ENCODE results near the gene RERE.
A peak's percentile ranks its signal among the peaks of the same experiment; 100 is the strongest.
"Not testable (repeated sequence)": the region's sequence is repeated elsewhere in the genome, so short reads cannot be mapped to it uniquely, and the experiment has no call there.

Gene RERE

DNA sequence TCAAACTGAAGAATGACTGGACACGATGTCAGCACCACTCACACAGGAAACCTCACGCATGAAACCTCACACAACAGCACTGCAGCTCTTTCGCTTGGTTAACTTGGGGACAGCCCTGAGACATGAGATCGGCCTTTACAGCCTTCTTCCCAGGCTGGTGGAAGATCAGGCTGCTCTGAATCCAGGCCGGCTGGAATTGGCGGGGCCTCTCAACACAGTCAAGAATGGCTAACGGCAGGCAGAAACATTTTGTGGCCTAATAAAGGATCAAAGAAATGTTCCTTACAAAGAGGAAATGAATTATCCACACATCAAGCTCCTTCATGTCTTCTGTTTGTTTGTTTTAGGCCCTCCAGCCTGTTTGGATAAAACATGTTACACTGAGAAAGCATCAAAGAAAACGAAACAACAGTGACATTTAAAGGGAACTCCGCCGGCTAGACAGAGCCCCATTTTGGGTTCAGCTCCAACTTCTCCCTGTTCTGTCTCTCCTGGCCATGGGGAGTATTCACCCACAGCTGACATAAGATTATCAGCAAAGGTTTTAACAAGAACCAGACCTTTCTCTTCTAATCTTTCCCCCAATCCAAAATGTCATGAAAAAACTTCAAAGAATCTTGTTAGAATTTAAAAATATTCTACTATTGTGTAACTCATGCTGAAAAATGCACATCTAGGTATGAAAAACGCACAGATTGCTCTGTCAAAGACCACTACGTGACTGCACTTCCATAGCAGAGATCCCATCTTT, 368.4 kb downstream of the RERE start:
- DNase-seq (ENCODE audit: low spot score) = peak; percentile 54

DNA sequence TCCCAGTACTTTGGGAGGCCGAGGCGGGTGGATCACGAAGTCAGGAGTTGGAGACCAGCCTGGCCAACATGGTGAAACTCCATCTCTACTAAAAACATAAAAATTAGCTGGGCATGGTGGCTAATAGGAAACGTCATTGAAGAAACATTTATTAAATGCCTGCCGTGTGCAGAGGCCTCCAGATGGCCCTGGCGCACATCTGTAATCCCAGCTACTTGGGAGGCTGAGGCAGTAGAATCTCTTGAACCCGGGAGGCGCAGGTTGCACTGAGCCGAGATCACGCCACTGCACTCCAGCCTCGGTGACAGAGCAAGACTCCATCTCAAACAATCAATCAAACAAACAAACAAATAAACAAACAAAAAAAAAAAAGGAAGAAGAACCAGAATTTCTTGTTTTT, 368.9 kb downstream of the RERE start:
- not testable (repeated sequence) for DNase-seq (ENCODE audit: low spot score)

DNA sequence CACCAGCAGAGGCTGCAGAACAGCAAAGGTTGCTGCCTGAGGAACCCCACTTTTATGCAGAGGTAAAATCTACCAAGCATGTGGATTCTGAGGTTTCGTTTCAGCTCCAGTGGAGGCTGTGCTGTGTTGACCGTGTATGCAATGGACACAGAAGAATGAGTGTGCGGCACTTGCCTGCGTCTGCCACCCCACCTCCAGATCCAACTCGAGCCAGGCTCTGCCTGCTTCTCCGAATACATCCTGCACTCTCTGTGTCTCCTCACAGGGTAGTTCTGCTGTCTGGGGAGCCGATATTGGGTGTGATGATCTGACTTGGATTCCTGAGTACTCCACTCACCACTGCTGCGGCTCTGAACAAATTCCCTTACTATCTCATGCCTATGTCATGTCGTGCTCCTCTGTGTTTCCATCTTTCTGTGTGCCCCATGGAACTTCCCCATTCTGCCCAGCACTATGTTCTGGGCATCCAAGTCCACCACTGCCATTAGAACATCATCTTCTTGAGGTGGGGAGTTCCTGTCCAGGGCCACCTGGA, 369.8 kb downstream of the RERE start:
- DNase-seq (ENCODE audit: low spot score) = no peak

DNA sequence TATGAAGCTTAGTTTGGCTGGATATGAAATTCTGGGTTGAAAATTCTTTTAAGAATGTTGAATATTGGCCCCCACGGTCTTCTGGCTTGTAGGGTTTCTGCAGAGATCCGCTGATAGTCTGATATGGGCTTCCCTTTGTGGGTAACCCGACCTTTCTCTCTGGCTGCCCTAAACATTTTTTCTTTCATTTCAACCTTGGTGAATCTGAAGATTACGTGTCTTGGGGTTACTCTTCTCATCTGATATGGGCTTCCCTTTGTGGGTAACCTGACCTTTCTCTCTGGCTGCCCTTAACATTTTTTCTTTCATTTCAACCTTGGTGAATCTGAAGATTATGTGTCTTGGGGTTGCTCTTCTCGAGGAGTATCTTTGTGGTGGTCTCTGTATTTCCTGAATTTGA, 371.3 kb downstream of the RERE start:
- DNase-seq (ENCODE audit: low spot score) = not testable (repeated sequence)

DNA sequence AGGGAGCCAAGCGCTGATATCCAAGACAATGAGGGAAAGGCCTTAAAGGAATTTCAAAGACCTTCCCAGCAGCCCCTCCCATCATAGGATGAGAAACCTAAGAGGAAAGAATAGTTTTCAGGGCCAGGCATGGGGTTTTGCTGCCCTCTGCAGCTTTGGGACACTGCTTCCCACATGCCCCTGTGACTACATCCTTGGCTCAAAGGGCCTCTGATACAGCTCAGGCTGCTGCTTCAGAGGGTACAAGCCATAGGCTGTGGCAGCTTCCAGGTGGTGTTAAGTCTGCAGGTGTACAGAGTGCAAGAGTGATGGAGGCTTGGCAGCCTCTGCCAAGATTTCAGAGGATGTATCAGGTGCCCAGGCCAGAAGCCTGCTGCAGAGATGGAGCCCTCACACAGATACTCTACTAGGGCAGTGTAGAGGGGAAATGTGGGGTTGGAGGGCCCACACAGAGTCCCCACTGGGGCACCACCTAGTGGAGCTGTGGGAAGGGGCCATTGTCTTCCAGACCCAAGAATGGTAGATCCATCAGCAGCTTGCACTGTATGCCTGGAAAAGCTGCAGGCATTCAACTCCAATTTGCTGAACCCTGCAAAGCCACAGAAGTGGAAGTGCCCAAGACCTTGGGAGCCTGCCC, 373.8 kb downstream of the RERE start:
- DNase-seq (ENCODE audit: low spot score) = no peak

DNA sequence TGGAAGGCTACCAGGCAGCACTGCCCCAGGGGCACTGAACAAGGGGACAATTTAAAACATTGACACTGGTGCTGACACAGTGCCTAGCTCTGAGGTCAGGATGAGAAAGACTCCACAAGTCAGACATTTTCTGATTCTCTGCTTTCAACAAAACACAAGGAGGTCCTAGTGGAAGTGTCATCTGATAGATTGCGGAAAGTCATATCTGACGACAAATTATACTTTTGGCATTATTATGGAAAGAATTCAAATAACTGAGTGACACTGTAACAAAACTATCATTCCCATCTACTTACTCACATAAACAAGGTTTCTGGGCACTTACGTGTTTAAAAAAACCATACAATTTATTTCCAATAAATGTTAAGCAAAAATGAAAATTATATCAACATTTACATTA, 376.0 kb downstream of the RERE start:
- no peak for DNase-seq (ENCODE audit: low spot score)

DNA sequence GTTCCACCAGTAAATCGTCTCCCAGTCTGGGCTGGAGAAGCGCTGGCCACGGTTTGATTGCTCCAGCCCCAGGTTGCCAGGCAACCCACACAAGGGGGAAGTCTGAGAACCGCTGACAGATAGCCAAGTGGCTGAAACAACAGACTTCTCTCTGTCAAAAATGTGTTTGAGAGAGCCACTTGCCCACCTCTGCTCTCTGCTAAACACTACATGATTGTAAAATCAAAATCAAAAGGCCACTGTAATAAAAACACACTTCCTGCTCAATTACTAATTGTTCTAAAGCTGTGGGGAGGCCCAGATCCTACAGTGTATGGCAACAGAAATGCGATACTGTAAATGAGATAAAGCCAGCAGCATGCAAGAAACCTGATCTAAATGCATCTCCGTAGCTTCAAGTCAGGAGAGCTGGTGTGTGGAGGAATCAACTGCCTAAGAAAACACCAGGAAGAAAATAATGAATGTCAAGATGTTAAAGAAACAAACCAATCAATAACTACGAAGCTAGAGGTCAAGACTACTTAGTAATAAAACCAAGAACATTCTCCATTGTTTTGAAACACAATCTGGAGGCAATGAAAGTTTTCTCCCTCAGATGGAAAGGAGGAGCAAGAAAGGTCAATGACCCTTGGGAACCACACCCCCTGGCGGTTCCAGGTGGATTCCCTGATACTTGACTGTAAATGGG, 378.3 kb downstream of the RERE start:
- peak; percentile 94 for DNase-seq (ENCODE audit: low spot score)

DNA sequence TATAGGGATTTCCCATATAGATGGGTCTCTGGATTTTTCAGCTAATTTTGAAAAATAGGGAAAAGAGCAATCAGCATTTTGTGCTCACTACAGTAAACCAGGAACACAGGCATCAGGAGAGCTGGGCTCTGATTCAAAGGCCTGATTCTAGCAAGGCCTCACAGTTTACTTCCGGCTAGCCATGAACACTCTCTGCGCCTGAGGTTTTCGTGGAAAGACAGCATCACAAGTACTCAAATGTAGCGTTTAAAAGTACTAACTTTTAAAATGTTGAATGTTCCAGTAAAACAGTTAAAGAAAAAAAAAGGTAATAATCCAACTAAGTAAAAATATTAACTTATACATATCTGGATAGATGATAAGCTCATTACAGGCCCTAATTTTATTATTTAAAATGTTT, 379.0 kb downstream of the RERE start:
- DNase-seq (ENCODE audit: low spot score) = no peak

DNA sequence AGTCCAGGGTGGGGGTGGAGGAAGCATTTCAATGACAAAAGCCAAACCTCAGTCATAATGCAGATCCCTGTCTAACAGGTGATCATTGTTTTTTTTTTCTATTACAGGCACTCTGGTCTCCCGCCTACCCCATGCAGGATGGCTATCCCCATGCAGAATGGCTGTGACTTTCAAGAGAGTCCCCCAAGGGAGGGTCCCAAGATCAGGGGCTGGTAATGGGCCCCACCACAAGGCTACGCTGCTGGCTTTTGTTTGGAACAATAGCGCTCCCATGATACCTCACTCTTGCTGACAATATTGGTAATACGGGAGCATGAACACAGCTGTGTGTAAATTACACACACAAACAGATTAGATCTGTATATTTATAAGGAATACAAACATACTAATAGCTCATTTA, 380.1 kb downstream of the RERE start:
- no peak for DNase-seq (ENCODE audit: low spot score)

DNA sequence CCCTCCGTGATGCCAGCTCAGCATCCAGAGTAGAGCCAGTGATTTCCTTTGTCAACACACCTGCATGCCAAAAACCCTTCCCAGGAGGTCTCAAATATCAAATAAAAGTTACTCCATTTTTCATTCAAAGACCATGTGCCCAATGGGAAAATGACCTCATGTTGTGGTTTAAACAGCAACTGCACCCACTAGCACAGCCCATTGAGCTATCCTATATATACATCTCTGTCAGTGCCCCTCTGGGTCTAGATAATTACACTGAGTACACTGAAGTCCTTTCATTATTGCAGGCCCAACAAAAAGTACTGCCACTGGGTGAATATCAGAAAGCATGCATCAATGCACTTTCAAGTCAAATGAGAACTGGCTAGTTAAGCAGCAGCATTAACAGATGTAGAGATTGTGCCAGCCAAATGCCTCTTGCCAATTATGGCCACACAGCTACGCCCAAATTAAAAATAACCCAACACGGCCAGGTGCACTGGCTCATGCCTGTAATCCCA, 381.8 kb downstream of the RERE start:
- DNase-seq (ENCODE audit: low spot score) = no peak

DNA sequence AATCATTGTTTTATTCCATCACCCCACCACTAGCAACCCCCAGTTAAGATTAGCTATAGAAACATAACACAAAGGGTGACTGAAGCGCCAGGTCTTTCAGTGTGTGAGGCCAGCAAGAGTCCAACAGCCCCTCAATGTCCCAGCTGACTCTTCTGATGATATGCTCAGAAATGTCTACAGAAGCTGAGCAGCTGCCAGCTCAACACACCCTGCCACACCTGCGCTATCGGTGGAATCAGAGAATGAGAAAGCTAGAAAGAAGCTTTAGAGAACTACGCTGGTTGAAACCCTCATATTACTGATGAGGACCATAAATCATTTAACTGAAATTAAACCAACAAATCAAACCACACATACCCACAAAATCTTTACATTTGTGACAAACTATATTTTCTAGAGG, 383.3 kb downstream of the RERE start:
- DNase-seq (ENCODE audit: low spot score) = no peak

DNA sequence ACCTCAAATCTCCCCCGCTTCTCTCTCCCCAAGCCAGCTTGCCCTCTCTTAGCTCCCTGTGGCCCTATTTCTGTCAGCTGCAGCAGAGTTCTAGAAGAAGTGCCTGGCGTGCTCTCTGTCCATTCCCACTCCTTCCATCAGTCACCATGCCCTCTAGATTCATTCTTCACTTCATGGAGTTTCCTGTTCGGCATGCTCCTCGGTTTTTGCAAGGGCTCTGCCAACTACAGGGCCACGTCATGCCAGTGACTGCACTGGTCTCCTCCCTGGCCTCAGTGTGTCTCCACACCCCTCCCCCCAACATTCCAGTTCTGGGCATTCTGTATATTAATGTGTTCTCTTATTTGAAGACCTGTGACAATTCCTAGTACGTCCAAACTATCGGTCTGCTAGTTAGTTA, 385.7 kb downstream of the RERE start:
- no peak for DNase-seq (ENCODE audit: low spot score)

DNA sequence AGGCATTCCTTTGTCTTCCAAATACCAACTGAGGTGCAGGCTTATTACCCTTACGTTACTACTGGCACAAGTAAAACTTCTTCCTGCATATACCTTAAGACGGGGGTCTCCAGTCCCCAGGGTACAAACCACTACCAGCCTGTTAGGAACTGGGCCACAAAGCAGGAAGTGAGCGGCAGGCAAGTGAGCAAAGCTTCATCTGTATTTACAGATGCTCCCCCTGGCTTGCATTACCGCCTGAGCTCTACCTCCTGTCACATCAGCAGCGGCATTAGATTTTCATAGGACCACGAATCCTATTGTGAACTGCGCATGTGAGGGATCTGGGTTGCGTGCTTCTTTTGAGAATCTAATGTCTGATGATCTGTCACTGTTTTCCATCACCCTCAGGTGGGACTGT, 386.4 kb downstream of the RERE start:
- DNase-seq (ENCODE audit: low spot score) = no peak

DNA sequence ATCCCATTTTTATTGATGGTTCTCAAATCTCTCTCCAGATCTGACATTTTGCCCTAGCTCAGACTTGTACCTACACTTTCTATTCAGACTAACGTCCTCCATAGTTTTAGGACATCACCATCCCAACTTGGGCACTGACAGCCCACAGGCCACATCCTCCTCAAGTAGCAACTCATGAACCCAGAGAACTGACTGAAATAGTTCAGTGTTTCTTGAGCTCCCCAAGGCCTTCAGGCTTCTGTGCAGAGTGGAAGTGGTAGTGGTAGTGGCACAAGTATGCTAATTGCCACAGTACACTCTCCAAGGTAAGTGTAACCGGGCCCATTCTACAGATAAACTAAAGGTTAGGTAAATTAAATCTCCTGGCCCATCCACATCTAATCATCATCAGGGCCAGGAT, 387.0 kb downstream of the RERE start:
- no peak for DNase-seq (ENCODE audit: low spot score)

DNA sequence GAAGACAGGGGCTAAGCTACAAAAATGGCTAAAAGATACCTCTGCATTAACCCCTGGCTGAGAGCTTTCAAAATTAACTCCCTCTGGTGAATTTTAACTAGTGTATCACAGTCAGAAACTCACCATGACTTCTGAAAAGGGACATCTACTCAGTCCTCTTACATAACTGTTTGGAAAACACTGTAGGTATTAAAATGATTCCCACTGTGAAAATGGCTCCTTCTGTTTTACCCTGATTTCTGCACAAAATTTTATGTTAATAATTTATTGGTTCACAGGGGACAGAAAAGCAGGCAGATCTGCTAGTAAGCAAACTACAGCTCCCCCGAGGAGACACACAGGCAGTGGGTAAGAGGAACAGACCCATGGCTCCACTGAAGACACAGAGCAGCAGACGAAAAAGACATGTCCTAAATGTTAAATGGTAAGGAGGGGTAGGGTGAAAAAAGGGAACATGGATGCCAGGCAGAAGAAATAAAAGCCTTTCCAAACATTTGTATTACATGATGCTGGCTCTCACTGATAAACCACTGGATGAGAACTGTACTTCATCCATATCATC, 387.8 kb downstream of the RERE start:
- DNase-seq (ENCODE audit: low spot score) = no peak

DNA sequence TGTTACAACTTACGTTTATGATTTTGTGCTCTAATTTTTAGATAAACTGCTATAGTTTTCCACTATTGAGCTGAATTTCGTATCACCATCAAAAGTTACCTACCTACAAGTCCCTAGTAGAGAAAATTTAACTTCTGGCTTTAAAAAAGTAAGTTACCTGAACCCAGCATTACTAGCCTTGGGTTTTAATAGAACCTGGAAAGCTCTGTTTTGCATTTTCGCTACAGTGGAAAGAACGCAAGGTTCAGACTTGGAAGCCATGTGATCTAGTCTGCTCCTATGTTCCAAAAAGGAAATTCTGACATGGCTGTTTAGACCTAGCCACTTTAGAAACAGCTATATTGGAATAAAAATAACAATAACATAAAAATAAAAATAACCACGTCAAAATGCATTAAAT, 389.0 kb downstream of the RERE start:
- no peak for DNase-seq (ENCODE audit: low spot score)

DNA sequence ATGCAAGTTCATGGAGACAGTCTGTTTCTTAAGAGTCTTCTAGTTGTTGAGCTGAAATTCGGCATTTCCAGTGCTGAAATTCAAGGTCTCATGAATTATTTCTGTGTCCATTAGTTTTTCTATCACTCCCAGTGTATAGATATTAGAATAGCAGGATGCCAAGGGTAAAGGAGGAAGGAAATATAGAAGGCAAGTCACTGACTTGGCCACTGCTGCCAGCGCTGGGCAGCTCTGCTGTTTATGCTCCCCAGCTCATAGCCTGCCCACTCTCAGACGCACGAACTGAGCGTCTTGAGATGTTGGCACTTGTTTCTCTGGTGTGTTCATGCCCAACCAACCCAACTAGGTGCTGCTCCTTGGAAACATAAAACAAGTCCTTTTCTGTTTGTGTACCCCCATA, 389.5 kb downstream of the RERE start:
- no peak for DNase-seq (ENCODE audit: low spot score)

DNA sequence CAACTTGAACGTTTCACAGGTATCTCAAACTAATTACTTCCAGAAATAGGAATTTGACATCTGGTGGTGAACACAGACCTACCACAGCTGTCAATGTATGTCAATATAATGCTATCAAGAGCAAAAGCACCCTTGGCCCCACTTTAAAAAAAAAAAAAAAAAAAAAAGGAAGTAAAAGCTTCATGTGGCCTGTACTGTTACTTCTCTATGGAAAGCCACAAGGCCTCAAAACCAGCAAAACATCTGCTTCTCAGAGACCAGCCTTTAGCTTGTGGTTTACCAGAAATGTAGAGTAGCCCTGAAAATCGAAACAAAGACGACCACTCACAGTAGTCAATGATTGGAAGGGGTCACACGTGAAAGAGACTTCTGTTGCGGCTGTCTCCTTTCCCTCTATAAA, 389.9 kb downstream of the RERE start:
- no peak for DNase-seq (ENCODE audit: low spot score)

DNA sequence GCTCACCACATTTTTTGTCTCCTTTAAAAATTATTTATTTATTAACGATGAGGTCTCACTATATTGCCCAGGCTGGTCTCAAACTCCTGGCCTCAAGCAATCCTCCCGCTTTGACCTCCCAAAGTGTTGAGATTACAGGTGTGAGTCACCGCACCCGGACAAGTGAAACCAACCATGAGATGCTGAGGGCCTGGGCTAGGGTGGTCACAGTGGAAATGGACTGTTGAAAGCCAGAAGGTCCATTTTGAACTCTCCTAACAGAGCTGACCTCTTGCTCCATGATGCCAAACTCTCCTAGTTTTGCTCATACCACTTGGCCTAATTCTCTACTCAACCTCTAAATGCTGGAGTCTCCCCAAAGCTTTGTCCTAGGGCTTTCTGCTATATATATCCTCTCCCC, 390.4 kb downstream of the RERE start:
- DNase-seq (ENCODE audit: low spot score) = no peak

DNA sequence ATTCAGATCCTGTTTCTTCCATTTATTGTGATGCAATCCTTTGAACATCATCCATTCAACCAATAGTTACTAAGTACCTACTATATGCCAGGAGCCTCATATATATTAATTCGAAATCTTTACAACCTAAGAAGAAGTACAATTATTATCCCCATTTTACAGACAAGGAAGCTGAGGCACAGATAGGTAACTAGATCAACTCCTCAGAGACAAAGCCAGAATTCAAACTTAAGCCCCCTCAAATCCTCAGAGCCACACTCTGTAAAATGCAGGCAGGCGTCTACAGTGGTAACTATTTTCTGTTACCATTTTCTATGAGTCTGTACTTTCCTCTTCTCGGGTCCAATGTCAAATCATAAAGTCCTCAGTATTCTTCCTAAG, 391.7 kb downstream of the RERE start:
- DNase-seq (ENCODE audit: low spot score) = no peak

DNA sequence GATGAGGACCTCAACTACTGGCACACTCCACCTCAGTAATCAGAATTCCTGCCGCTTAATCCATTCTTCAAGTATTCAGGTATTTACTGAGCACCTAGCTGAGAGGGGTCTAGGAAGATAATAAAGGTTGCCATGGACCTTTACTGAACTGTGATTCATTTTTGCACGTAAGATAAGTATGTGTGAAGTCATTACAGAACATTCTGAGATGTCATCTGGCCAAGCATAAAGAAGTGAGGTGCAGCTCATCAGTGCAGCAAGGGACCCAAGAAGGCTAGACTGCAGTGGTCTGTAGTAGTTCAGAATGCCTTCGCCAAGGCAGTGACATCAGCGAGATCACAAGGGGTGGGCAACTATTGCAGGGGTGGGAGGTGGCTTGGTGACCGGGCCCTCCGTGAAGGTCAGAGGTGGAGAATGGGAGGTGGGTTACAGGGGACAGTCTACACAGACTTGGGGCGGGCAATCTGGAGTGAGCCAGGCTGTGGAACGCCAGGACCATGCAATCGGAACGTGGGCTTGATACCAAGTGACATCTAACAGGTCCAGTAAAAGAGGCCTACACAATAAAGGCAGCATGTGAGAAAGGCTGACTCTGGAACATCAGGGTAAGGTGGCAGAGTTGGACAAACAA, 392.2 kb downstream of the RERE start:
- no peak for DNase-seq (ENCODE audit: low spot score)

DNA sequence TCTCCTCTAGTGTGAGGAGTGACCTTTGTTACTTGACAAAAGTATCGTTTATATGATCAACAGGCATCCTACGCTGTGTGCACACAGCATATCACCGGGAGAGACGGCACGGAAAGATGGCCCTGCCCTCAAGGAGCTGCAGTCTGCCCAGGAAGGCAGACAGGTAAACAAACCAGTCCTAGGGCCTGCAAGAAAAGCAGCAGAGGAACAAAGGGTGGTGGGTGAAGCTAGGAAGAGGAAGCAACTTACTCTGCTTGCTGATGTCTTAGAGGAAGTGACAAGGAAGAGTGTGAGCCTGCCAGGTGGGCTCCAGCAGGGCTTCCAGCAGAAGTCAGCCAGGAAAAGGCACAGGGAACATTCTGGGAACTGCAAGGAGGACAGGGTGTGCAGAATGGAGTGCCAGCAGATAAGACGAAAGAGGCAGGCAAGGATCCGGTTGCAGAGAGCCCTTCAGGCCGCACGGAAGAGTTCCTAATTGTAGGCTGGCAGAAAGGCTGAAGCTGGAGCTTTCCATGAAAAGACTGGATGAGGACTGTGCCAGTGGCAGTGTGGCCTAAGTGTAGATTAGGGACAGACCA, 392.8 kb downstream of the RERE start:
- no peak for DNase-seq (ENCODE audit: low spot score)

Data from COLO829 (cell line).